Measurements from ENCODE around the gene SNRPA. TPM values are rescaled to one million over a fixed set of nuclear protein-coding genes. Genes with fewer than 3 reads are reported as not detected.

Gene SNRPA
- polyA plus RNA-seq, 1 donor (not counting 4 experiments of a cell fraction or from before 2014, with no cell fraction given): 93.4 TPM

GRCh38 chr19:40702337-40703012 is 48.5 kb upstream of the SNRPA start:
- H3K27ac ChIP-seq (ENCODE audit: control insufficient read depth, insufficient read depth, low read length): no peak overlapping the region
- DNase-seq (ENCODE audit: low read depth, low spot score): no peak
- no peak for FAIRE-seq

GRCh38 chr19:40703029-40703755 is 47.8 kb upstream of the SNRPA start:
- Histone ChIP-seq H2AFZ (ENCODE audit: control insufficient read depth, low read length) (no peak overlapping the region), H3K4me2 (ENCODE audit: control insufficient read depth, extremely low read depth, insufficient read depth, low read depth, low read length) (no peak overlapping the region), H3K79me2 (ENCODE audit: control insufficient read depth, insufficient read depth, low read length) (no peaks in the 10 kb centered on the region), H3K36me3 (ENCODE audit: control insufficient read depth in 2 of 2, extremely low read depth in 1 of 2, insufficient read depth in 2 of 2, low read length in 2 of 2) (peaks cover 21 to 32% of the 10 kb centered on the region in 2 experiments), H3K9me3 (ENCODE audit: control insufficient read depth, low read depth, low read length) (no peaks in the 10 kb centered on the region), H3K27ac (ENCODE audit: control insufficient read depth, insufficient read depth, low read length) (no peak overlapping the region), H3K4me1 (ENCODE audit: control insufficient read depth, extremely low read depth, insufficient read depth, low read length) (no peaks in the 10 kb centered on the region), H4K20me1 (ENCODE audit: control insufficient read depth, extremely low read depth, insufficient read depth, low read length) (no peaks in the 10 kb centered on the region), H3K27me3 (ENCODE audit: control insufficient read depth, extremely low read depth, insufficient read depth, low read length) (no peaks in the 10 kb centered on the region), H3K9me1 (ENCODE audit: control insufficient read depth, extremely low read depth, insufficient read depth, low read length) (no peaks in the 10 kb centered on the region), H3K4me3 (ENCODE audit: control insufficient read depth in 2 of 3, extremely low read depth in 1 of 3, insufficient read depth in 2 of 3, low read depth in 1 of 3, low read length in 3 of 3) (no peak overlapping the region), H3K9ac (ENCODE audit: control insufficient read depth, extremely low read depth, insufficient read depth, low read length) (no peak overlapping the region)
- no peak for DNase-seq (ENCODE audit: low read depth, low spot score)
- FAIRE-seq: no peak
- TF ChIP-seq EZH2 (IDR thresholded peaks at IDR 0.05; ENCODE audit: low read length): no peak
- TF ChIP-seq CTCF (optimal IDR thresholded peaks at IDR 0.05 in 1 of 3, IDR thresholded peaks at IDR 0.05 in 1 of 3, conservative IDR thresholded peaks at IDR 0.05 in 1 of 3; ENCODE audit: extremely low read depth in 1 of 3, insufficient read depth in 2 of 3, low read length in 3 of 3): no peak
- dilution Hi-C loops (cut with MboI; ENCODE audit: extremely low pct_ligation_motif_present, low sequenced_read_pairs): no loop called here

More at GRCh38 chr19:40702337-40703012, 48.5 kb upstream of the SNRPA start:
- H3K9me1 ChIP-seq (ENCODE audit: control insufficient read depth, extremely low read depth, insufficient read depth, low read length): no peaks in the 10 kb centered on the region
- dilution Hi-C loops (cut with MboI; ENCODE audit: extremely low pct_ligation_motif_present, low sequenced_read_pairs): no loop called here
- H3K4me3 ChIP-seq (ENCODE audit: control insufficient read depth in 2 of 3, extremely low read depth in 1 of 3, insufficient read depth in 2 of 3, low read depth in 1 of 3, low read length in 3 of 3): no peak overlapping the region
- H3K27me3 ChIP-seq (ENCODE audit: control insufficient read depth, extremely low read depth, insufficient read depth, low read length): no peaks in the 10 kb centered on the region
- H3K9me3 ChIP-seq (ENCODE audit: control insufficient read depth, low read depth, low read length): no peaks in the 10 kb centered on the region
- no peak overlapping the region for H3K9ac ChIP-seq (ENCODE audit: control insufficient read depth, extremely low read depth, insufficient read depth, low read length)
- peaks cover 21 to 32% of the 10 kb centered on the region in 2 experiments for H3K36me3 ChIP-seq (ENCODE audit: control insufficient read depth in 2 of 2, extremely low read depth in 1 of 2, insufficient read depth in 2 of 2, low read length in 2 of 2)
- no peaks in the 10 kb centered on the region for H4K20me1 ChIP-seq (ENCODE audit: control insufficient read depth, extremely low read depth, insufficient read depth, low read length)
- H3K4me2 ChIP-seq (ENCODE audit: control insufficient read depth, extremely low read depth, insufficient read depth, low read depth, low read length): no peak overlapping the region
- no peak overlapping the region for H2AFZ ChIP-seq (ENCODE audit: control insufficient read depth, low read length)
- no peaks in the 10 kb centered on the region for H3K79me2 ChIP-seq (ENCODE audit: control insufficient read depth, insufficient read depth, low read length)
- TF ChIP-seq CTCF (optimal IDR thresholded peaks at IDR 0.05 in 1 of 3, IDR thresholded peaks at IDR 0.05 in 1 of 3, conservative IDR thresholded peaks at IDR 0.05 in 1 of 3; ENCODE audit: extremely low read depth in 1 of 3, insufficient read depth in 2 of 3, low read length in 3 of 3): peak; percentile 45 to 88 (median 79)
- TF ChIP-seq EZH2 (IDR thresholded peaks at IDR 0.05; ENCODE audit: low read length): no peak
- H3K4me1 ChIP-seq (ENCODE audit: control insufficient read depth, extremely low read depth, insufficient read depth, low read length): no peaks in the 10 kb centered on the region

Measured in keratinocyte (primary cell).